Measurements from ENCODE around the gene LSM14A. TPM values are rescaled to one million over a fixed set of nuclear protein-coding genes. Genes with fewer than 3 reads are reported as not detected.
A peak's percentile ranks its signal among the peaks of the same experiment; 100 is the strongest.

The LSM14A gene
- total RNA-seq, 1 donor from 2014 or later: 92.8 TPM

GRCh38 chr19:34260771-34261173 lies 88.5 kb downstream of the LSM14A start:
- TF ChIP-seq CTCF (IDR thresholded peaks at IDR 0.05): no peak
- no peaks in the 10 kb centered on the region for H3K27me3 ChIP-seq
- ATAC-seq (peak; percentile 12), DNase-seq (no peak)
- intact Hi-C loops (cut with DNase I): no loop called here
- peaks cover 34% of the 10 kb centered on the region for H3K4me1 ChIP-seq
- H3K36me3 ChIP-seq: no peaks in the 10 kb centered on the region
- H3K27ac ChIP-seq: peak overlapping the region; percentile 11
- H3K4me3 ChIP-seq: no peak overlapping the region
- H3K9me3 ChIP-seq: no peaks in the 10 kb centered on the region

- H3K27ac ChIP-seq: peak overlapping the region; percentile 36
- ATAC-seq: peak; percentile 91
- no peaks in the 10 kb centered on the region for H3K36me3 ChIP-seq
- peaks cover 30% of the 10 kb centered on the region for H3K4me1 ChIP-seq
- no peak for DNase-seq
- TF ChIP-seq CTCF (IDR thresholded peaks at IDR 0.05): no peak
- no peak overlapping the region for H3K4me3 ChIP-seq
- intact Hi-C loops (cut with DNase I): no loop called here
- no peaks in the 10 kb centered on the region for H3K27me3 ChIP-seq
- no peaks in the 10 kb centered on the region for H3K9me3 ChIP-seq
Observed at GRCh38 chr19:34261334-34262109, 89.2 kb downstream of the LSM14A start.

- no peak for TF ChIP-seq CTCF (IDR thresholded peaks at IDR 0.05)
- no peak overlapping the region for H3K4me3 ChIP-seq
- no peak for DNase-seq
- H3K9me3 ChIP-seq: no peaks in the 10 kb centered on the region
- H3K27ac ChIP-seq: peak overlapping the region; percentile 36
- H3K4me1 ChIP-seq: peaks cover 28% of the 10 kb centered on the region
- intact Hi-C loops (cut with DNase I): no loop called here
- ATAC-seq: no peak
- no peaks in the 10 kb centered on the region for H3K27me3 ChIP-seq
- H3K36me3 ChIP-seq: no peaks in the 10 kb centered on the region
Observed at GRCh38 chr19:34263745-34264237, 91.5 kb downstream of the LSM14A start.

- DNase-seq (no peak), ATAC-seq (no peak)
- H3K4me1 ChIP-seq: peaks cover 32% of the 10 kb centered on the region
- peak overlapping the region; percentile 31 for H3K4me3 ChIP-seq
- H3K9me3 ChIP-seq: no peaks in the 10 kb centered on the region
- H3K36me3 ChIP-seq: no peaks in the 10 kb centered on the region
- no peaks in the 10 kb centered on the region for H3K27me3 ChIP-seq
- TF ChIP-seq CTCF (IDR thresholded peaks at IDR 0.05): no peak
- peak overlapping the region; percentile 18 for H3K27ac ChIP-seq
- intact Hi-C loops (cut with DNase I): no loop called here
Observed at GRCh38 chr19:34265221-34265650, 92.9 kb downstream of the LSM14A start.

GRCh38 chr19:34269081-34269480 lies 96.8 kb downstream of the LSM14A start:
- DNase-seq: no peak

More at GRCh38 chr19:34269081-34269480, 96.8 kb downstream of the LSM14A start:
- Histone ChIP-seq H3K27ac (peak overlapping the region; percentile 71), H3K4me3 (peak overlapping the region; percentile 3), H3K36me3 (no peaks in the 10 kb centered on the region), H3K4me1 (peaks cover 49% of the 10 kb centered on the region), H3K27me3 (no peaks in the 10 kb centered on the region), H3K9me3 (no peaks in the 10 kb centered on the region)
- ATAC-seq: no peak
- intact Hi-C loops (cut with DNase I): no loop called here
- no peak for TF ChIP-seq CTCF (IDR thresholded peaks at IDR 0.05)

Measured in upper lobe of right lung (tissue), 1 donor.